Inferior parietal cortex (tissue), 1 donor: ENCODE results near the gene SUSD6.
"Not testable (repeated sequence)": the region's sequence is repeated elsewhere in the genome, so short reads cannot be mapped to it uniquely, and the experiment has no call there.

Experiments
- DNase-seq: peaks from one replicate; pipeline ENCODE4 v3.0.0-alpha.2; 2016; ENCODE audit errors: extremely low spot score

The SUSD6 gene

GRCh38 chr14:69593018-69593677 lies 18.2 kb upstream of the SUSD6 start:
- DNase-seq: peak; percentile 43

DNA sequence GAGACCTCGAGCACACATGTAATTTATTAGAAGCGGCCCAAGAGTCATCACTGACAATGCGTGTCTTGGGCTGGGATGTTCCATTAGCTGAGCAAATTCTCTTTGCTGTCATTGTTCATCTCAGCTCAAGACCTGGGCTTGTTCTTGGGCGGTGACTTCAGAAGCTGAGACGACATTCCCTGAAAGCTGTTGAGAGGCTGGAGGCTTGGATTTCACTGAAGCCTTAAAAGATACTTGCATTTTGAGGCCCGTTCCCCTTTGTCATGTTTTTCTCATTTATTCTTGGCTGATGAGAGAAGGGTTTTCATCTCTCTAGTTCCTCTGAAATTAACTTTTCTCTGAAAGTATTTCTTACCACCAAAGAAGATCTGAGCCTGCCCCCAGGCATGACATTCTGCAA lies 16.6 kb upstream of the SUSD6 start:
- DNase-seq: no peak

- no peak for DNase-seq
Observed at GRCh38 chr14:69595336-69595735, 16.1 kb upstream of the SUSD6 start.

DNA sequence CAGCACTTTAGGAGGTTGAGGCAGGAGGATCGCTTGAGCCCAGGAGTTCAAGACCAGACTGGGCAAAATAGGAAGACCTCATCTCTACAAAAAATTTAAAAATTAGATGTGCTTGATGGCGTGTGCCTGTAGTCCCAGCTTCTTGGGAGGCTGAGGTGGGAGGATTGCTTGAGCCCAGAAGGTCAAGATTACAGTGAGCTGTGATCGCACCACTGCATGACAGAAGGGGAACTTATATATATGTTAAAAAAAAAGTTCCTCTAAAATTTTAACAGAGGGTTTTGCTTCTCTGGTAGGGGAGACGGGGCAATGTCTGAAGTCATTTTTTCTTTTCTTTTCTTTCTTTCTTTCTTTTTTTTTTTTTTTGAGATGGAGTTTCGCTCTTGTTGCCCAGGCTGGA lies 12.0 kb upstream of the SUSD6 start:
- DNase-seq: not testable (repeated sequence)

- DNase-seq: no peak
Observed at GRCh38 chr14:69600304-69600891, 11.0 kb upstream of the SUSD6 start.

GRCh38 chr14:69605738-69606137 lies 5.7 kb upstream of the SUSD6 start:
- DNase-seq: no peak

DNA sequence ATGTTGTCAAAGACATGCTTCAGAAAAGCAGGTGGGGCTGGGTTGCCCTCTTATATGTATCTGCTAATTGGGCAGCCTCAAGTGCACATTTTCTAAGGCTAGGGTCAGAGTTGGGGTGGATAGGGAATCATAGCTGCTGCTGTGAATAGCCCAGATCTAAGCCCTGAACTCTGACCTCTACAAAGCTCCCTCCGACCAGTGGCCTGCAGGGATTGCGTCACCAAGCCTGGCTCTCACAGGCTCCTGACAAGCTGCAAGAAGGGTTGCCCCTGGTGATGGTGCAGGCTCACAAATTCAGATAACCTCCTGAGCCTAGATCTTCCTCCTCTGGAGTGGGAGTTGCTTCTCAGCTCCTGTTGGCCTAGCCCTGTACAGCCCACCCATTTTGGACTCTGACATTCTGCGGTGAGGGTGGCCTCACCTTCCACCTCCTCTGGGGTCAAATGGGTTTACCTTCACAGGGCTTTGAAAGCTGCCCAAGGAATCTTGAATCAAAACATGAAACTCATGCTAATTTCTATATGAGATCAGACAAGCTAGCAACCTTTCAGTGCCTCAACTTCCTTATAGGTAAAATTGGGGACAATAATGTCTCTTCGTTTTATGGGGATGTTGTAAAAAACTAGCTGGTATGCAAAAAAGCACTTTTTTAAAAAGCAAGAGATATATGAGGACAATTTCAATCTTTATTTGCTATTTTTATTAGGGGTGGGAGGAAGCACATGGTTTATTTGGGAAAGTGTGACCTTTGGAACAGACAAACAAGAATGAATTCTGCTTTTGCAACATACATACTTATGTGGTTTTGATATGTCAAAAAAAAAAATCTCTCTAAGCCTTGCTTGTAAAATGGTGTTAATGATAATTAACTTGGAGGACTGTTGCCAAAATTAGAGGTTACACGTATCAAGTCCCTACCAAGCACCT lies 4.9 kb upstream of the SUSD6 start:
- no peak for DNase-seq

- DNase-seq: no peak
Observed at GRCh38 chr14:69610020-69610873, 1.1 kb upstream of the SUSD6 start.

GRCh38 chr14:69610874-69611171 lies 573 bp upstream of the SUSD6 start:
- DNase-seq: no peak

- peak; percentile 34 for DNase-seq
Observed at GRCh38 chr14:69612014-69612782, 802 bp downstream of the SUSD6 start.

DNA sequence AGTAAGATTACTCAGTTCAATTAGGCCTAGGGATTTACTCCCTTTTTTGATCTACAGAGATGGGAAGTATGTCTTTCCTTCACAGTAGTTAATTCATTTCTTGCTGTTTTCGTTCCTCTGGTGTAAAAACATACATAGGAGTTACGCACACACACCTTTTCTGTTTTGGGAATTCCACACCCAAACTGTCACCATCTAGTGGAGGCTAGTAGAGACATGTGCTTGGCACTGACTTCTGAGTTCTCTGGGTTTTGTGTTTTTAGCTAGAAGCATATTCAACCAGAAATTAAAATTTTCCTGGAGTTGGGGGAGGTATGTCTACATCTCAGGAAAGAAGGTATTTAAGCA lies 1.4 kb downstream of the SUSD6 start:
- peak; percentile 39 for DNase-seq

GRCh38 chr14:69613312-69614073 lies 2.1 kb downstream of the SUSD6 start:
- DNase-seq: no peak

GRCh38 chr14:69614592-69614991 lies 3.2 kb downstream of the SUSD6 start:
- DNase-seq: no peak

GRCh38 chr14:69615121-69615495 lies 3.7 kb downstream of the SUSD6 start:
- no peak for DNase-seq

DNA sequence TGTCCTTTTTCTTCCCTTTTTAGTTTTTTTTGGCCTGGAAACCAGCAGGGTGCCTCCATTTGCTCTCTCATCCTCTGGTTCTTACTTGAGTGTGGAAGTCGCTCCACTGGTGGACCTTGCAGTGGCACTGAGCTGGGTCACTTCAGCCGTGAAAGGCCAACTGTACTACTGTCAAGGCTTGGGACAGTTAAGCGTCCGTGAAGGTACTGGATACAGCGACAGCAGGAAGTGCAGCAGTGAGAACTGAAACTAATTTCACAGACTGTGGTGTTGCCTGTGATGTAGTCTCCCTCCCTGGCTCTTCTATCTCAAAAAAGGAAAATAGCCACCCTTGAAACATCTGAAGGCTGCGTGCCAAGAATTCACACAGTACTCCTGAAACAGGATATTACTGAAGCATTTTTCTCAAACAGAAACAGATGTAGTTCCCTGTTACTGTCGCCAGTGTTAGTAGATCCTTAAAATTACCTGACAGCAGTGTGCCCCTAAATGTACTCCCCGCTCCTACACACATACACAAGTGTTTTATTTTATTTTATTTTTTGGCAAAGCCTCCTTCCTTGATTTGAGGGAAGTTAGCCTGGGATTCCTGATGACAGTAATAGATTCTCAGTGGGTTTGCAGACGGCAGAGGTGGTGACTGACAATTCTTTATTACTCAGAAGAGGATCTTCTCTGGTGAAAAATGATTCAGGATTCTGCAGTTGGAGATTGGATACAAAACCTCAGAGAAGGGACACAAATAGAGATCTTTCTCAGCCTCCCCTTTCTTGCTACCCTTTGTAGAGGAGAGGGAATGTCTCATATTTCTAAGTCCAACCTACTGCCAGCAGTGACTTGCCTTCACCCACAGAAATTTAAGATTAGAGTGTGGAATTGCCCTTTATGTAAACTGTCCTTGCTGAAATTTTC lies 4.4 kb downstream of the SUSD6 start:
- DNase-seq: peak; percentile 70

GRCh38 chr14:69616408-69616773 lies 5.0 kb downstream of the SUSD6 start:
- no peak for DNase-seq

DNA sequence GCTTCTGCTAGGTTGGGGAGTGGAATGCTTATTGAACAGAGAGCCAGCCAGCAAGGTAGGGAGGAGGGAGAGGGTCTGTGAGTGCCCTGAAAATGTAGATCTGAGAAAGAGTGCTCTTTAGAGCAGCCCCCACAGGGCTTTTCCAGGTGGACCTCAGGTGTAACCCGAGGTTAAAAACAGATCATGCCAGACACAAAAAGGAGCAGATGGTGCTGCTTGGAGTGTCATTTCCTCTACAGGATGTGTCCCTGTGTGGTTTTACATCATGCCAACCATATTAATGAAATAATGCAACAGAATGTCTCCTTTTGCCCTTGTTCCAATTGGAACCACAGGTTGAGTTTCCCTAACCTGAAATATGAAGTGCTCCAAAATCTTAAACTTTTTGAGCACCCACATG lies 6.4 kb downstream of the SUSD6 start:
- DNase-seq: no peak

DNA sequence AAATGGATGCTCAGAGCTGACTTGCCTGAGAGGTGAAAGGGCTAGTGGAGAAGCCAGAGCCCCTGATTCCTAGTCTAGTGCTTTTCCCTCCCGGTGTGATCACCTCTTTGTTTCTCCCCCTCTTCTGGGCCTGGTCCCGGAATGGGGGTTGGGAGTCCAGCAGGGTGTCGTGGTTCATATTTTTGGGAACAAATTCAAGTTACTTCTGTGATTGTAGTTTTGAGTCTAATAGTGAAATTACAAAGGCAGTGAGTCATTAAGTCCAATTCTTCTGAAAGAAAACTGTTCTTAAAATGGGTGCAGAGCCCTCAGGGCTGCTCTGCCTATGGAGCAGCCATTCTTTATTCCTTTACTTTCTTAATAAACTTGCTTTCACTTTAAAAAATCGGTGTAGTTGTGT lies 7.6 kb downstream of the SUSD6 start:
- DNase-seq: no peak

- no peak for DNase-seq
Observed at GRCh38 chr14:69620211-69620611, 8.8 kb downstream of the SUSD6 start.

DNA sequence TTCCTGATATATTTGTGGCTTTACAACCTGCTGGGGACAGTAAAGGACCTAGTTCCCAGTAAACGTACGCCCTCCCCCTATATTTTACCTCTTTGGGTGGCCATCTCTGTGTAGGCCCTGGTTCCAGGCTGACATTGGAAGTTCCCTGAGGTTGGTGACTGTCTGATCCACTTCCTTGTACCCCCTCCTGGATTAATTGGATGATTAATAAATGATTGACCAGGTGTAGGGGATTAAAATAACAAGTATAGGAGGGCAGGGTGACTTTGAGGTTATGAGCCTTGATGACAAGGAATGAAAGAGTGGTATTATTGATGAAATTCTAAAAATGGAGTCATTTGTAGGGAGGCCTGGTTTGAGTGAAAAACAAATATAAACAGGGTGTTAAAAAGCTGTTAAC lies 9.6 kb downstream of the SUSD6 start:
- no peak for DNase-seq
